A549 treated with AZD9567 at 1 μM for 4 hours (cell line): ENCODE data around the gene ZNF837. TPM values are rescaled to one million over a fixed set of nuclear protein-coding genes. Genes with fewer than 3 reads are reported as not detected.

Experiments used
- total RNA-seq: library from RNA; stranded (reverse); fragments of 200-300 nt; extraction: Qiagen RNA extraction; gene quantifications from 5 replicates; pipeline ENCODE4 v1.2.3, GENCODE V29; 2022; ENCODE audit not compliant: insufficient read depth

Gene ZNF837
- 1.0 to 2.0 TPM (median 1.6 TPM) in 5 replicates for total RNA-seq

DNA sequence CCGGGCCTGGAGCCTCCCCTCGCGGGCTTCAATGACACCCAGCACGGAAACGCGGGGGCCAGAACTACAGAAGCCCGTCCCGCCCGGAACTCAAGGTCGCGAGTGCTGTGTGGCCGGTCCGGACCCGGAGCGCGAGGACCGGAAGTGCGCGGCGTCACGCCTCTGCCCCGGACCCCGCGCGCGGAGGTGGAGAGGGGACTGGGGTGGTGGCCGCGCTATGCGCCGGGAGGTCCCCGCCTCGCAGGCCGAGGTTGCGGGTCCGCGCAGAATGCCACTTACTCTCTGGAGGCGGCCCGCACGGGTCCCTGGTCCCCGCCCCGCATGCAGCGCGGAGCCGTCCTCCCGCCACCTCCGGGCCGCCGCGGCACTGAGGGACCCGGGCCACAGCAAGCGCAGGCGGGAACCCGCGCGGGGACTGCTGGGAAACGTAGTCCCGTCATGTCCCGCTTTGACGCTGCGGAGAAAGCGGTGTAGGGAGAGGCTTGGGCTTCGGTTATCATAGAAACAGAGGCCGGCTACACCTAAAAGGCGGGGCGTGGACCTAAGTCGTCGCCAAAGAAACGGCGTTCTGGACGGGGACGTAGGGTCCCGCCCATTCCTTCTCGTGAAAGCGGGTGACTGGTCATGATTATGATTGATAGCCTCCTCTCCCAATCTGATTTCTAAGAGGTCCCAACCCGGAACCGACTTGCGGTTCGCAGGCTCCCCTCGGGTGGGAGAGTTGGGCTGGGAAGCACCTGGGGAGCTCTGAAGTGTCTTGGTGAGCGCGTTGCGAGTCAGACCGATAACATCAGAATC, at the start of gene ZNF837:
ZNF837 (minus strand) TSS at position 369 of the 798 bp plus-strand sequence. CDS start 11,698 bp downstream, outside the sequence.

DNA sequence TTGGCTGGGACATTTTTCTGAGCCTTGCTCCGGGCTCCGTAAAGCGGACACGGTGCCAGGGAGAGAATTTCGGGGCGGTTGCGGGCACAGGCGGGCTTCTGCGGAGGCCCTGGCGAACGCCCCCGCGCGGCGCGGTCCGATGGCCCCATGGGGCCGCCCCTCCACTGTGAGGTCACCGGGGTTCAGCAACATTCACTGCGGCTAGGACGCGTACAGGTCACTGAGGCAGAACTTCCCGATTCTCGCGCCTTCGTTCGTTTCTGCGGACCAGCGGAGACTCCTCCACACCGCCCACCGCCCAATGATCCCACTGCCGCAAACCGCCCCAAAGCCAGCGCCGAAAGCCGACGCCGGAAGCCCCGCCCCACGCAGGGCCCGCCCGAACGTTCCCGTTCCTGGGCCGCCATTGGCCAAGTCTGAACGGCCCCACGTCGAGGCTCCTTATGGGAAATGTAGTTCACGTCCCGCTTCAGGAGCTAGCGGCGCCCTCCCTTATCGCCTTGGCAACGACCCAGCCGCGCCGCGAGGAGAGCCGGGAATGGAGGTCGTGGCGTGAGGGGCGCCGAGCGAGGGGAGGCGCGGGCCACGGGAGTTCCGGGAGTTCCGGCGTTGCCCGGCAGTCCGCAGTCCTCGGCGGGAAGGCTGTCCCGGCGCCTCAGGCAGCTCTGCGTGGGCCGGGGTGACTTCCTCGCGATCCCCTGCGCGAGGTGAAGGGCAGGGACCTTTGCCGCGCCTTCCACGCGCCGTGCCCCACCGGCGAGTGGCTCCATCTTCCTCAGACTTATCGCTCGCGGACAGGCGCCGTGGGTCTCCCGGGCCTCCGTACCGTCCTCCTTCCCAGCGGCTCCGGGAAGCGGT, 27.6 kb upstream of the ZNF837 start, which contains the start of gene ZNF584:
ZNF584 (plus strand) TSS at position 498 of the 858 bp plus-strand sequence. CDS start 499 bp downstream, outside the sequence.

DNA sequence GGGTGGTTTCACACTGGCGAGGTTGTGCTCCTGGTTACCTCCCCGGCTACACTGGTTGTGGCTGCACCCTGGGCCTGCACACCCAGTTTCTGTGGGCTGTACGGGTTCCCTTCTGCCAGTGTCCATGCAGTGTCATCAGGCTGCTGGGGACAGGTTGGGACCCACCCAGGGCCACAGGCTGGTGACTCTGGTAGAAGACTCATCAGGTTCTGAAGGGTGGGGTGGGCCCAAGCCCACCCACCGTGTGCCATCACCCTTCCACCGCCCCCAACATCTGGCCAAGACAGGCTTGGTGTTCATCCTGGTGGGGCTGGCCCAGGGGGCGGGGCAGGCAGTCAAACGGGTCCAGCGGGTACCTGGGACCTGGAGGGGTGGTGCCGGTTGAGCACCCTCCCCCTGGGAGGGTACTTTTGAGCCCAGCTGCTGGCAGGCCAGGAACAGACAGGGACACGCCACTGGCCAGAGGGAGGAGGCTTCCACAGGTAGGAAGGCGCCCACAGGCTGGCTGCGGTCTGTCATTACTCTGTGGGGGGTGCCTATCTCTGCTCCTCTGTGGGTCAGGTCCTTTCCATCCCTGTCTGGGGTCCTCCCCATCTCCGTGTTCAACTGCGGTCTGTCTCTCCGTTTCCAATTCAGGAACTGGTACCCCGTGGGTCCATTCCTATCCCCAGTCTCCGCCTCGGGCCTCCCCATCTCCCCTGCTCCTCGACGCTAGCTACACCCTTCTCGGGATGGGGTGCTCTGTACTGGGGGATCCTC, 14.6 kb upstream of the ZNF837 start, which contains the start of gene RNF225:
RNF225 (plus strand) TSS at position 437 of the 759 bp plus-strand sequence. CDS start 434 bp downstream, outside the sequence.

DNA sequence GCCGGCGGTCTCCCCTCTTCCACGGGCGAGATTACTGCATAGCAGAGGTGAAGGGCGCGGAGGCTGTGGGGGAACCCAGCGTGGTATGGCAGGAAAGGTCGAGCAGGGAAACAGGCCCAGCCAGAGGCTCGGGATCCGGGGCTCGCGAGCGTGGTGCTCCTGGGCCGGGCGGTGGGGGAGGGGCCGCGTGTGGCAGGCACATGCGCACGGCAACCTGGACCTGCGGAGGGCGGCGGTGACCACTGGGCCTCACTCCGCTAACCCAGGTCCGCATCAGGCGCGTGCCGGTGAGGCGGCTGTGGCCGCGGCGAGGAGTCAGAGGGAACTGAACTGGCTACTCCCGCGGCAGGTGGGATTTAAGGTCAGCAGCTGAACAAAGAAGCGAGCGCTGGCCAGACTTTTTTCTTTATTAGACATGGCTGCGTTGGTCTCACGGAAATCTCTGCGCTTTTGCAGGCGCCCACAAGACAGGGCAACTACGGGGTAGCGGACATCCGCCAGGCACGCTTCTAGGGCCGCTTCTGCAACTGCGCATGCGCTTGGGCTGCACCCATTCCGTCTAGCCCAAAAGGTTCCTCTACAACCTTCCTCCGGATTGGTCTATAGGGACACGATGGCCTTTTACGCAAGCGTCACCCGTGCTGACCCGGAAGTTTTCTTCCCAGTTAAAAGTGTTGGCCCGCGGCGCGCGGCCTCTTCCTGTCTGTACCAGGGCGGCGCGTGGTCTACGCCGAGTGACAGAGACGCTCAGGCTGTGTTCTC, 5.9 kb upstream of the ZNF837 start, which contains the start of gene RPS5:
RPS5 (plus strand) TSS at position 694 of the 762 bp plus-strand sequence. CDS start 869 bp downstream, outside the sequence.

DNA sequence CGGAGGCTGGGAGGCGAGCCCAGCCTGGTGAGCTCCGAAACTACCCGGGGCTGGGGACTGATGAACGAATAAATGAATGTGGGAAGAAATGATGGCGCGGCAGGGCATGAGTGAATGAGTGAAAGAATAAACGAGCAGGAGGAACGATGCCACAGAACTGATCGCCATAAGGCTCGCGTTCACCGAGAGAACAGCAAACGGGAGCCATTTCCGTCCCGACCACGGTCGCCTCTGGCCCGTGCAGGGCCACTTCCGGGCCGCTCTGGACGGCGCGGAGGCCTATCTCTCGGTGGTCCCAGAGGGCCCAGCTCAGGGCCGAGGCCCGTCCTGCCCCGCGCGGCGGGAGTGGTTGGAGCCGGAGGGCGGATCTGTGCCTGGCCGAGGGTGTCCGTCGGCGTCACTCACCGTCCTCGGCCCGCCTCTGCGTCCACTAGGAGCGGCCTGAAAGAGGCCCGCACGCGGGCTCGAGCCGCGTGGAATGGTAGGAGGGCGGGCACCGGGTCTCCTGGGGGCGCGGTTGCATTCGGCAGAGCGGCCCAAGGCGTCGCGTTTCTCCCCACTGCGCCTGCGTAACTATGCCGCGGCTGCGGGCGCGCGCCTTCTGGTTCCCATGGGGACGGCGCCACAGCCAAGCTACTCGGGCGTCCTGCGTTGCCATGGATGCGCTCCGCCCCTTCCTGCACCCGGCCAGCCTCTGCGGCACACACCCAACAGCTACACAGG, 18.4 kb downstream of the ZNF837 start, which contains the start of gene ZNF497:
ZNF497 (minus strand) TSS at position 480 of the 723 bp plus-strand sequence. CDS start 5,116 bp downstream, outside the sequence.

DNA sequence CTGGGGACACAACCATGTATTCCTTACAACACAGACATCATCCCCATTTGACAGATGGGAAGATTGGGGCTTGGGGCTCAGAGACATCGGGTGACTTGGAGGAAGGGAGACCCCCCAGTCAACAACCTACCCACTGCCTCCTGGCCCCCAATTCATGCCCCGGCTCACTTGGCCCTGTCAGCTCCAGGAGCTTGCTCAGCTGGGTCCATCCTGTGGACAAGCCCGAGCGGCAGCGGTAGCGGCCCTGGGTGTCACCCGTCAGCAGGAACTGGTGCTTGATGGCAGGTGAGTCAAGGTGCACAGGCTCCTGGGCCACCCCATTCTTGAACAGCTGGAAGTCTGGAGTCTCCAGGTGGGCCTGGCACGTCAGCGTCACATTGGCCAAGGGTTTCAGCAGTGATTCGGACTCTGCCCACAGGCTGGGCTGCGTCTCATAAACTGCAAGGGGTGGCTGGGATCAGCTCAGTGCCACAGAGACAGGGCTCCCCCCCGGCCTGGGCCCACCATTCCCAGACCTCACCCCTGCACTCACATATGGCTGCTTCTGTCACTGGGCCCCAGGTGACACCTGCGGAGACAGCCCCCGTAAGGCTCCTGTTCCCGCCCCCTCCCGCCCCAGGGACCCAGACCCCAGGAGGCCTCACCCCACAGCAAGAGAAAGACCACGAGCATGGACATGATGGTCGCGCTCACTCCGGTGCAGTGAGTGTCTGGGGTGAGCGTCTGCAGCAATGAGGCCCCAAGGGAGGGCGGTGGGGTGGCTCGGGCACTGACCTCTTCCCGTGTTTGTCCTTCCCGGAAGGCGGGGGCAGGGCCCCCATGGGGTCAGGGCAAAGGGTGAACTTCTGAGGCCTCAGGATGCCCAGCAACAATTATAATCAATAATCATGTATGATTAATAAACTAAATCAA, 27.8 kb downstream of the ZNF837 start, which contains the start of gene A1BG:
A1BG (minus strand) TSS at position 733 of the 912 bp plus-strand sequence; CDS start at position 678, 55 bp downstream.

DNA sequence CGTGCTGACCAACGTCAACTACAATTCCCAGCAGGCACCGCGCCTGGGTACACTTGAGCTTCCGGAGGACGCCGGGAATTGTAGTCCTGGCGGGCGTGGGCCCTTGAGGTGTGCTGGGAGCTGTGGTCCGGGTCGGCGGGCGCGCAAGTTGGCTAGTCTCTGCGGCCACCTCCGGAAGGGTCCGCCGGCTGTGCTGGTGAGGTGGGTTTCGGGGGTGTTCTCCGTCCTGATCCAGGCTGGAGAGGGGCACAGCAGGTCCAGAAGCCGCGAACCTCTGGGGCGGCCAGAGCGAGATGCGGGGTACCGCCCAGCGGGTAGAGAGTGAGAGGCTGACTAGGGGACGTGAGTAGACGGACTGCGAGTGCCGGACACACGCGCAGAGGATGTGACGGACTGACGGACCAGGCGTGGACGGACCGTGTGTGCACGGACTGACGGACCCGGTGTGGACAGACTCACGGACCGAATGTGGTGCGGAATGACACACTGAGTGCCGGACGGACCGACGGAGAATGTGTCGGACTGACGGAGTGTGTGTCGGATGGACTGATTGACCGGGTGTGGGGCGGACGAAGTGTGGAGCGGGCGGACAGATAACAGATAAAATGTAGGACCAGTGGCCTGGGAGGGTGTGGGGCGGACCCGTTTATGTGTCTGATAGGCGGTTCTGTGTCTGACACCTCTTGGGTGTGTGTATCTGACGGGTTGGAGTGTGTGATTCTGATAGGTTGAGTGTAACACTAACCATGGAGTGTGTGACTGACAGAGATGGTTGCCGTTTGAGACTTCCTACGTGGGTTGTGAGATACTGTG, 53.7 kb downstream of the ZNF837 start, which contains the start of gene ZSCAN22:
ZSCAN22 (plus strand) TSS at position 81 of the 813 bp plus-strand sequence. CDS start 7,809 bp downstream, outside the sequence.

Other genes with a start within 250 kb of the ZNF837 start
- 2.5 to 3.1 TPM (median 2.9 TPM) in 5 replicates for gene ZNF329, start 230.2 kb downstream of the ZNF837 start, total RNA-seq
- gene ZNF274, start 198.0 kb downstream of the ZNF837 start, total RNA-seq: 13.4 to 14.8 TPM (median 13.9 TPM) in 5 replicates
- gene ZNF544, start 152.1 kb downstream of the ZNF837 start, total RNA-seq: 9.5 to 21.0 TPM (median 18.5 TPM) in 5 replicates
- gene ZNF8, start 102.1 kb downstream of the ZNF837 start, total RNA-seq: 0.81 to 1.6 TPM (median 1.0 TPM) in 5 replicates
- 93.1 to 105 TPM (median 103 TPM) in 5 replicates for gene ERVK3-1, start 75.7 kb downstream of the ZNF837 start, total RNA-seq
- 2.4 to 3.1 TPM (median 2.6 TPM) in 5 replicates for gene ZSCAN22, start 54.0 kb downstream of the ZNF837 start, total RNA-seq
- gene A1BG, start 27.5 kb downstream of the ZNF837 start, total RNA-seq: 10.8 to 14.5 TPM (median 13.4 TPM) in 5 replicates
- 1.2 to 1.5 TPM (median 1.4 TPM) in 4 of 5 replicates, not detected in the other for gene ZNF497, start 18.3 kb downstream of the ZNF837 start, total RNA-seq
- gene RPS5, start 6.2 kb upstream of the ZNF837 start, total RNA-seq: 2,020 to 2,699 TPM (median 2,590 TPM) in 5 replicates
- gene RNF225, start 14.6 kb upstream of the ZNF837 start, total RNA-seq: 0.10 to 0.24 TPM in 2 of 5 replicates, not detected in the others
- gene ZNF584, start 27.6 kb upstream of the ZNF837 start, total RNA-seq: 18.6 to 21.4 TPM (median 20.5 TPM) in 5 replicates
- gene ZNF132, start 59.1 kb upstream of the ZNF837 start, total RNA-seq: 0.08 to 0.12 TPM (median 0.09 TPM) in 4 of 5 replicates, not detected in the other
- 5.8 to 7.1 TPM (median 6.2 TPM) in 5 replicates for gene ZNF324B, start 70.6 kb upstream of the ZNF837 start, total RNA-seq
- gene ZNF324, start 86.0 kb upstream of the ZNF837 start, total RNA-seq: 5.8 to 12.1 TPM (median 10.4 TPM) in 5 replicates
- gene ZNF446, start 95.3 kb upstream of the ZNF837 start, total RNA-seq: 7.8 to 13.1 TPM (median 12.7 TPM) in 5 replicates
- 27.6 to 32.4 TPM (median 31.5 TPM) in 5 replicates for gene SLC27A5, start 131.0 kb upstream of the ZNF837 start, total RNA-seq
- 12.8 to 19.5 TPM (median 19.0 TPM) in 5 replicates for gene ZBTB45, start 138.8 kb upstream of the ZNF837 start, total RNA-seq
- gene TRIM28, start 163.0 kb upstream of the ZNF837 start, total RNA-seq: 709 to 983 TPM (median 807 TPM) in 5 replicates
- gene CHMP2A, start 174.1 kb upstream of the ZNF837 start, total RNA-seq: 170 to 217 TPM (median 191 TPM) in 5 replicates
- 127 to 145 TPM (median 135 TPM) in 5 replicates for gene UBE2M, start 177.6 kb upstream of the ZNF837 start, total RNA-seq
- gene MZF1, start 192.3 kb upstream of the ZNF837 start, total RNA-seq: 10.1 to 16.7 TPM (median 16.7 TPM) in 5 replicates